Hepatocyte (in vitro differentiated cells): ENCODE measurements around the gene CASP7. TPM values are rescaled to one million over a fixed set of nuclear protein-coding genes. Genes with fewer than 3 reads are reported as not detected.

Experiments used
- DNase-seq: peaks from one replicate; pipeline ENCODE4 v3.0.0-alpha.2; 2016; ENCODE audit warnings: low spot score
- H2AFZ ChIP-seq: fragments of 200-600 bp; sonication (generic); 2 replicates; pipeline ENCODE4 v1.6.0; 2016; ENCODE audit warnings: antibody characterized with exemption, mild to moderate bottlenecking
- H3K27ac ChIP-seq: fragments of 200-600 bp; sonication (generic); 2 replicates; pipeline ENCODE4 v1.5.1; 2016; ENCODE audit warnings: mild to moderate bottlenecking
- H3K27me3 ChIP-seq: fragments of 200-600 bp; sonication (generic); 2 replicates; pipeline ENCODE4 v1.6.1; 2016
- H3K36me3 ChIP-seq: fragments of 200-600 bp; sonication (generic); replicated peaks from 2 replicates; pipeline ENCODE4 v1.5.1; 2016; ENCODE audit warnings: low read depth; ENCODE audit not compliant: insufficient read depth
- H3K4me1 ChIP-seq: fragments of 200-600 bp; sonication (generic); 2 replicates; pipeline ENCODE4 v1.5.1; 2016; ENCODE audit warnings: mild to moderate bottlenecking, moderate library complexity; ENCODE audit not compliant: insufficient read depth
- H3K4me2 ChIP-seq: fragments of 200-600 bp; sonication (generic); 2 replicates; pipeline ENCODE4 v1.6.0; 2016
- H3K4me3 ChIP-seq: fragments of 200-600 bp; sonication (generic); 2 replicates; pipeline ENCODE4 v1.5.1; 2016; ENCODE audit warnings: mild to moderate bottlenecking
- H3K79me2 ChIP-seq: fragments of 200-600 bp; sonication (generic); 2 replicates; pipeline ENCODE4 v1.6.0; 2017; ENCODE audit warnings: mild to moderate bottlenecking
- H3K9me2 ChIP-seq: fragments of 200-600 bp; sonication (generic); replicated peaks from 2 replicates; pipeline ENCODE4 v1.6.0; 2017; ENCODE audit warnings: mild to moderate bottlenecking; ENCODE audit not compliant: insufficient read depth
- H3K9me3 ChIP-seq: fragments of 200-600 bp; sonication (generic); 2 replicates; pipeline ENCODE4 v1.5.1; 2016; ENCODE audit warnings: low read depth, mild to moderate bottlenecking
- H4K20me1 ChIP-seq: fragments of 200-600 bp; sonication (generic); 2 replicates; pipeline ENCODE4 v1.6.0; 2016; ENCODE audit warnings: mild to moderate bottlenecking; ENCODE audit not compliant: insufficient read depth, poor library complexity, severe bottlenecking
- CTCF ChIP-seq: fragments of 200-600 bp; sonication (generic); IDR thresholded peaks from 2 replicates; pipeline ENCODE4 v1.5.1; 2016; ENCODE audit warnings: antibody characterized with exemption, mild to moderate bottlenecking; ENCODE audit not compliant: poor library complexity
- EZH2 ChIP-seq: fragments of 200-600 bp; sonication (generic); IDR thresholded peaks from 2 replicates; pipeline ENCODE4 v1.6.1; 2016; ENCODE audit warnings: antibody characterized with exemption, mild to moderate bottlenecking, borderline replicate concordance
- EZH2phosphoT487 ChIP-seq: fragments of 200-600 bp; sonication (generic); IDR thresholded peaks from one replicate; pipeline ENCODE4 v1.6.1; 2018; ENCODE audit warnings: antibody characterized with exemption, mild to moderate bottlenecking, low read depth, moderate library complexity; ENCODE audit not compliant: unreplicated experiment, severe bottlenecking
- WGBS: methylation state at CpG from one replicate; pipeline ENCODE4 v1.1.6; 2016; ENCODE audit warnings: low lambda C conversion rate; ENCODE audit errors: missing lambda C conversion rate; 5-methylcytosine and 5-hydroxymethylcytosine counted together
- polyA plus RNA-seq: library from polyadenylated mRNA; unstranded; fragments of >200 nt; fragmentation: Nextera tagmentation; extraction: Ambion mirVana; gene quantifications from 2 replicates; pipeline ENCODE4 v1.2.1, GENCODE V29; 2016
- total RNA-seq: library from RNA; depleted of rRNA; stranded (reverse); fragments of >200 nt; gene quantifications from 2 replicates; pipeline ENCODE4 v1.2.3, GENCODE V29; 2014

Gene CASP7
- total and polyA plus RNA-seq, 2 experiments from 2014 or later = 19.8 to 35.0 TPM

GRCh38 chr10:113692271-113692670, 12.6 kb downstream of the CASP7 start:
- peaks cover 2% of the 10 kb centered on the region for H3K36me3 ChIP-seq
- WGBS = 94% methylated on average over 6 of the region's 6 CpGs
- H3K9me3 ChIP-seq = peaks cover 12% of the 10 kb centered on the region
- DNase-seq = no peak
- H3K79me2 ChIP-seq = peaks cover 62% of the 10 kb centered on the region
- H3K27ac ChIP-seq = no peak overlapping the region
- no peak overlapping the region for H3K4me3 ChIP-seq
- TF ChIP-seq EZH2phosphoT487 (no peak), EZH2 (no peak), CTCF (no peak)
- no peaks in the 10 kb centered on the region for H3K9me2 ChIP-seq
- H3K4me2 ChIP-seq = no peak overlapping the region
- H4K20me1 ChIP-seq = no peaks in the 10 kb centered on the region
- no peaks in the 10 kb centered on the region for H3K27me3 ChIP-seq
- no peak overlapping the region for H2AFZ ChIP-seq
- H3K4me1 ChIP-seq = no peaks in the 10 kb centered on the region

GRCh38 chr10:113693348-113693747, 13.6 kb downstream of the CASP7 start:
- no peak for DNase-seq
- no peaks in the 10 kb centered on the region for H3K36me3 ChIP-seq

GRCh38 chr10:113695691-113696090, 16.0 kb downstream of the CASP7 start:
- H3K4me3 ChIP-seq = no peak overlapping the region
- H2AFZ ChIP-seq = no peak overlapping the region
- no peaks in the 10 kb centered on the region for H3K36me3 ChIP-seq
- DNase-seq = no peak
- H3K4me2 ChIP-seq = no peak overlapping the region
- 100% methylated on average over 1 of the region's 1 CpG for WGBS
- H3K4me1 ChIP-seq = no peaks in the 10 kb centered on the region
- TF ChIP-seq EZH2 (no peak), CTCF (no peak), EZH2phosphoT487 (no peak)
- no peaks in the 10 kb centered on the region for H4K20me1 ChIP-seq
- peaks cover 28% of the 10 kb centered on the region for H3K79me2 ChIP-seq
- H3K9me2 ChIP-seq = no peaks in the 10 kb centered on the region
- no peaks in the 10 kb centered on the region for H3K27me3 ChIP-seq
- no peak overlapping the region for H3K27ac ChIP-seq
- H3K9me3 ChIP-seq = no peaks in the 10 kb centered on the region

More at GRCh38 chr10:113693348-113693747, 13.6 kb downstream of the CASP7 start:
- Histone ChIP-seq H2AFZ (no peak overlapping the region), H3K79me2 (peaks cover 52% of the 10 kb centered on the region), H3K9me3 (peaks cover 6% of the 10 kb centered on the region), H3K27ac (no peak overlapping the region), H3K4me3 (no peak overlapping the region), H3K27me3 (no peaks in the 10 kb centered on the region), H3K9me2 (no peaks in the 10 kb centered on the region), H3K4me1 (no peaks in the 10 kb centered on the region), H4K20me1 (no peaks in the 10 kb centered on the region), H3K4me2 (no peak overlapping the region)
- TF ChIP-seq EZH2 = no peak
- TF ChIP-seq EZH2phosphoT487 = no peak
- no peak for TF ChIP-seq CTCF
- 96% methylated on average over 2 of the region's 2 CpGs for WGBS

GRCh38 chr10:113697595-113697994, 17.9 kb downstream of the CASP7 start:
- no peaks in the 10 kb centered on the region for H3K9me2 ChIP-seq
- H3K4me3 ChIP-seq = no peak overlapping the region
- H3K4me1 ChIP-seq = no peaks in the 10 kb centered on the region
- no peaks in the 10 kb centered on the region for H3K36me3 ChIP-seq
- no peak overlapping the region for H3K4me2 ChIP-seq
- no peaks in the 10 kb centered on the region for H3K27me3 ChIP-seq
- no peak overlapping the region for H3K27ac ChIP-seq
- no peaks in the 10 kb centered on the region for H3K9me3 ChIP-seq
- no peak for TF ChIP-seq EZH2phosphoT487
- H2AFZ ChIP-seq = no peak overlapping the region
- peaks cover 17% of the 10 kb centered on the region for H3K79me2 ChIP-seq
- no peaks in the 10 kb centered on the region for H4K20me1 ChIP-seq
- WGBS = 90% methylated on average over 3 of the region's 3 CpGs
- DNase-seq = no peak
